ENCODE measurements around the gene TSHZ3.

The TSHZ3 gene

GRCh38 chr19:31289381-31289880, 59.8 kb downstream of the TSHZ3 start:
- DNase-seq (ENCODE audit: low spot score) = no peak
- no peak overlapping the region for H3K4me3 ChIP-seq
- TF ChIP-seq, protein P1, sequence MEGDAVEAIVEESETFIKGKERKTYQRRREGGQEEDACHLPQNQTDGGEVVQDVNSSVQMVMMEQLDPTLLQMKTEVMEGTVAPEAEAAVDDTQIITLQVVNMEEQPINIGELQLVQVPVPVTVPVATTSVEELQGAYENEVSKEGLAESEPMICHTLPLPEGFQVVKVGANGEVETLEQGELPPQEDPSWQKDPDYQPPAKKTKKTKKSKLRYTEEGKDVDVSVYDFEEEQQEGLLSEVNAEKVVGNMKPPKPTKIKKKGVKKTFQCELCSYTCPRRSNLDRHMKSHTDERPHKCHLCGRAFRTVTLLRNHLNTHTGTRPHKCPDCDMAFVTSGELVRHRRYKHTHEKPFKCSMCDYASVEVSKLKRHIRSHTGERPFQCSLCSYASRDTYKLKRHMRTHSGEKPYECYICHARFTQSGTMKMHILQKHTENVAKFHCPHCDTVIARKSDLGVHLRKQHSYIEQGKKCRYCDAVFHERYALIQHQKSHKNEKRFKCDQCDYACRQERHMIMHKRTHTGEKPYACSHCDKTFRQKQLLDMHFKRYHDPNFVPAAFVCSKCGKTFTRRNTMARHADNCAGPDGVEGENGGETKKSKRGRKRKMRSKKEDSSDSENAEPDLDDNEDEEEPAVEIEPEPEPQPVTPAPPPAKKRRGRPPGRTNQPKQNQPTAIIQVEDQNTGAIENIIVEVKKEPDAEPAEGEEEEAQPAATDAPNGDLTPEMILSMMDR (IDR thresholded peaks at IDR 0.05) = no peak
- H3K27ac ChIP-seq = no peak overlapping the region

DNA sequence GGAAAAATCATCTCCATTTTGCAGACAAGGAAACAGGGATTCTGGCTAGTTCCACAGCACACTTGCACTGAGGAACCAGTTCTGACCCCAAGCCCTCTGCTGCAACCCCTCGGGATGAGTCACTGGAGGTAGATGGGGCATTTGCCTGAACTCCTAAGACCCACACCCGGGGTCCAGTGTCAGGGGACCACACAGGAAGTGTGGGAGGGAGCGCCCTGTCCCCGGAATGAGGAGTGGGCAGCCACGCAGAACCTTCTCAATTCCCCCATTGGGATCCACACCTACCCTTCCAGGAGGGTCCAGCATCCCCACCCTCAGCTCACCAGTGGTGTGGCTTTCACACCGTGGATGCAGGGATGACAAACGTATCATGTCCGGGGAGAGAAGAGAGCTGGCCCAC, 62.7 kb downstream of the TSHZ3 start:
- DNase-seq (ENCODE audit: low spot score) = no peak
- H3K27ac ChIP-seq = no peak overlapping the region
- TF ChIP-seq, protein P1 (IDR thresholded peaks at IDR 0.05) = no peak
- H3K4me3 ChIP-seq = no peak overlapping the region

DNA sequence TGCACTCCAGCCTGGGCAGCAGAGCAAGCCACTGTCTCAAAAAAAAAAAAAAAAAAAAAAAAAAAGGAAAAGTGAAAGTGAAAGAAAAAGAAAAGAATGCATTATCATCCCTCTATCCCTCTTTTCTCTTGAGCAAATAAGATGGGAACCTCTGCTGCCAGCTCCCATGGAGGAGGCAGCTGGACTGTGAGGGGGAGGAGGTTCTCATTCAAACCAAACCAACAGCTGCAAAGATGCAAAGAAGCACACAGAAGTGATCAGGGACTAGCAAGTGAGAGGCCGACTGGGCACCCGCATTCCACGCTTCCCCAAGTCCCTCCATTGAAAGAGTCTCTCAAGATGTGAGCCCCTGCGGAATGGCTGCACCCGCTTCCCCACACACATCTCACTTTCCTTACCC, 63.5 kb downstream of the TSHZ3 start:
- no peak overlapping the region for H3K27ac ChIP-seq
- peak overlapping the region; percentile 53 for H3K4me3 ChIP-seq
- TF ChIP-seq, protein P1 (IDR thresholded peaks at IDR 0.05) = no peak
- DNase-seq (ENCODE audit: low spot score) = no peak

DNA sequence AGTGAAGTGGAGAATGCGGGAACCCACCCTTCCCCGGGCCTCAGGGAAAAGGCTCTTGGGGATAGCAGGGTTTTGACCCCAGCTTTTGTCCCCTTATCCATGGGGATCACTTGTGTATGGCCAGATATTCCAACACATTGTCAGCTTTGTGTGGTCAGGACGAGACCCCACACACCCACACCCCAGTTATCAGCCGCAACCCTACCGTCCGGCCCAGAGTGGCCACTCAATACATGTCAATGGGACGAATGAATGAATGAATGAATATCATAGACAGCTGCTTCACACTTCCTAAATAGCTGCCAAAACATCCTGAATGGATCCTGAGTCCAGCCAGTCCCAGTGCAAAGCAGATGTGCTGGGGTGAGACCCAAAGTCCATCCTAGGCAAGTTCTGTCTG, 64.6 kb downstream of the TSHZ3 start:
- Histone ChIP-seq H3K4me3 (no peak overlapping the region), H3K27ac (no peak overlapping the region)
- DNase-seq (ENCODE audit: low spot score) = no peak
- TF ChIP-seq, protein P1 (IDR thresholded peaks at IDR 0.05) = no peak

DNA sequence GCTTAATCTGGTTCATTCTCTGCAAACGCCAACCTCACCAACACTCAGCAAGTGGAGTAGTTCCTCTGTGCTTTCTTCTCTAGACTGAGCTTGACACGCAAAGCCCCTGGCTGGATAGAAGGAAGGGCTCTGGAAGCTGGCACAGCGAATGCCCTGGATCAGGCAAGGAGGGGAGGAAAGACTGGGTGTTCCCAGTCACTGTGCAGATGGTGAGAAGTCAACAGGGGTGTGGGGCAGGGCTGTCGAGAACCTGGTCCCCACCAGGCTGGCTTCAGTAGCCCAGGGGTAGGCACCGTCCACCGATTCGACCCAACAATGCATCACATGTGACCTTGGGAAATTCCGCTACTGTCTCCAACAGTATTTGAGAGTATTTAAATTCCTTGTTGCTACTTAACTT, 65.5 kb downstream of the TSHZ3 start:
- DNase-seq (ENCODE audit: low spot score) = no peak
- H3K27ac ChIP-seq = no peak overlapping the region
- no peak overlapping the region for H3K4me3 ChIP-seq
- TF ChIP-seq, protein P1 (IDR thresholded peaks at IDR 0.05) = no peak

DNA sequence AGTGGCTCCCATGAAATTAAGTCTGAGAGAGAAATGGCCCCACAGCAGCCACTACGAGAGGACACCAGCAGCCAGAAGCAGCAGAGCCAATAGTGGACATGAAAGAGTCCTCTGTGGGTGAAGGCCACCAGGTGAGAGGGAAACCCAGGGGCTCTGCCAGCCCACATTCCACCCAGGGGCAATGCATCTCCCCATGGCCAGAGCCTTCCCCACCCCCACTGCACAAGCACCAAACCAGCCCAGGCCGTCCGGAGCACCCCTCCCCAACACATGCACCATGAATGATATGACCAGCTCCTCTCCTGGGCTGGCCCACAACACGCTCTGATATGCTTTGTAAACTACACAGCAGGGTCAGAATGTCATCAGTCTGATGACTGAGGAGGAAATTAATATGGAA, 66.9 kb downstream of the TSHZ3 start:
- H3K27ac ChIP-seq = no peak overlapping the region
- H3K4me3 ChIP-seq = no peak overlapping the region
- DNase-seq (ENCODE audit: low spot score) = no peak
- TF ChIP-seq, protein P1 (IDR thresholded peaks at IDR 0.05) = no peak

GRCh38 chr19:31280287-31281006, 68.8 kb downstream of the TSHZ3 start:
- TF ChIP-seq, protein P1 (IDR thresholded peaks at IDR 0.05) = no peak
- no peak overlapping the region for H3K4me3 ChIP-seq
- no peak for DNase-seq (ENCODE audit: low spot score)
- no peak overlapping the region for H3K27ac ChIP-seq
